Calu3 (cell line): Measurements from ENCODE around the gene SKIL. TPM values are rescaled to one million over a fixed set of nuclear protein-coding genes. Genes with fewer than 3 reads are reported as not detected.
"Not testable (repeated sequence)": the region's sequence is repeated elsewhere in the genome, so short reads cannot be mapped to it uniquely, and the experiment has no call there.

ENCODE experiments used
- BruUV-seq: library from RNA; stranded (reverse); fragments of 400-500 nt; replicated peaks from 2 replicates; lab custom pipeline; 2021; lab: Mats Ljungman, UMichigan
- CTCF ChIA-PET: fragments of 300-600 bp; sonication (Branson Sonifier 250); formaldehyde crosslinking; loops from one replicate; lab custom pipeline; 2022; ENCODE audit warnings: antibody characterized with exemption; lab: Charles Lee
- DNase-seq: peaks from one replicate; pipeline ENCODE4 v3.0.0; 2022
- H3K27ac Mint-ChIP-seq: one replicate; pipeline ENCODE4 v1.8.0; 2022; ENCODE audit warnings: mixed read lengths; ENCODE audit not compliant: unreplicated experiment
- H3K27me3 Mint-ChIP-seq: one replicate; pipeline ENCODE4 v1.8.0; 2022; ENCODE audit warnings: mixed read lengths; ENCODE audit not compliant: unreplicated experiment
- H3K36me3 Mint-ChIP-seq: one replicate; pipeline ENCODE4 v1.8.0; 2022; ENCODE audit warnings: mild to moderate bottlenecking, moderate library complexity, mixed read lengths; ENCODE audit not compliant: insufficient read depth, unreplicated experiment
- H3K4me1 Mint-ChIP-seq: one replicate; pipeline ENCODE4 v1.8.0; 2022; ENCODE audit warnings: mild to moderate bottlenecking, low read depth, mixed read lengths; ENCODE audit not compliant: unreplicated experiment
- H3K4me3 Mint-ChIP-seq: one replicate; pipeline ENCODE4 v1.8.0; 2022; ENCODE audit warnings: mild to moderate bottlenecking, low read depth, moderate library complexity, mixed read lengths; ENCODE audit not compliant: unreplicated experiment
- H3K9me3 Mint-ChIP-seq: one replicate; pipeline ENCODE4 v1.8.0; 2022; ENCODE audit warnings: low read depth, mixed read lengths; ENCODE audit not compliant: unreplicated experiment
- CTCF ChIP-seq: fragments of 200-600 bp; IDR thresholded peaks from one replicate; pipeline ENCODE4 v1.8.0; 2022; ENCODE audit warnings: antibody characterized with exemption; ENCODE audit not compliant: unreplicated experiment
- intact Hi-C: fragments of 100-400 bp; cut with micrococcal nuclease; formaldehyde crosslinking; loops from one replicate; pipeline ENCODE4 v1.10.0; 2022; ENCODE audit not compliant: unreplicated experiment
- total RNA-seq: library from RNA; stranded (reverse); gene quantifications from 2 replicates; pipeline ENCODE4 v1.2.3, GENCODE V29; 2022

SKIL gene
- total RNA-seq, 1 experiment from 2014 or later: 265 TPM

- Mint-ChIP-seq H3K4me3 (peak overlapping the region; percentile 65), H3K27ac (peak overlapping the region; percentile 100), H3K9me3 (peaks cover 3% of the 10 kb centered on the region), H3K27me3 (no peaks in the 10 kb centered on the region), H3K4me1 (peaks cover 58% of the 10 kb centered on the region), H3K36me3 (peaks cover 35% of the 10 kb centered on the region)
- intact Hi-C loops: loop anchor here (2.0 kb wide), 1 partner anchor 28 kb away; no protein-coding TSS in a partner anchor
- no peak for TF ChIP-seq CTCF
- peak; percentile 91 for DNase-seq
- CTCF ChIA-PET: no interaction called here
- no TSS peak for BruUV-seq
Observed at GRCh38 chr3:170331143-170331542, 26.4 kb upstream of the SKIL start.

- no TSS peak for BruUV-seq
- intact Hi-C loops: no loop called here
- CTCF ChIA-PET: no interaction called here
- Mint-ChIP-seq H3K9me3 (peaks cover 8% of the 10 kb centered on the region), H3K27ac (no peak overlapping the region), H3K36me3 (peaks cover 14% of the 10 kb centered on the region), H3K4me1 (peaks cover 30% of the 10 kb centered on the region), H3K27me3 (no peaks in the 10 kb centered on the region), H3K4me3 (no peak overlapping the region)
- no peak for TF ChIP-seq CTCF
- DNase-seq: no peak
Observed at GRCh38 chr3:170337420-170337819, 20.1 kb upstream of the SKIL start.

- no peak overlapping the region for H3K4me3 Mint-ChIP-seq
Observed at GRCh38 chr3:170338690-170339340, 18.7 kb upstream of the SKIL start.

GRCh38 chr3:170342273-170342672 is 15.2 kb upstream of the SKIL start:
- H3K4me3 Mint-ChIP-seq, CTCF ChIA-PET, H3K36me3 Mint-ChIP-seq, DNase-seq, BruUV-seq, intact Hi-C loops, H3K27me3 Mint-ChIP-seq, H3K9me3 Mint-ChIP-seq: not testable (repeated sequence)
- H3K27ac Mint-ChIP-seq: peak overlapping the region; percentile 52
- peaks cover 30% of the 10 kb centered on the region for H3K4me1 Mint-ChIP-seq

More at GRCh38 chr3:170338690-170339340, 18.7 kb upstream of the SKIL start:
- peaks cover 11% of the 10 kb centered on the region for H3K36me3 Mint-ChIP-seq
- DNase-seq: no peak
- H3K27ac Mint-ChIP-seq: no peak overlapping the region
- no TSS peak for BruUV-seq
- intact Hi-C loops: no loop called here
- CTCF ChIA-PET: interaction anchor here (0.9 kb wide), 1 partner anchor 18 kb away, joined by 3 read pairs; no protein-coding TSS in a partner anchor
- no peaks in the 10 kb centered on the region for H3K27me3 Mint-ChIP-seq
- no peak for TF ChIP-seq CTCF
- H3K4me1 Mint-ChIP-seq: peaks cover 26% of the 10 kb centered on the region
- peaks cover 8% of the 10 kb centered on the region for H3K9me3 Mint-ChIP-seq

- peak overlapping the region; percentile 12 for H3K4me3 Mint-ChIP-seq
- H3K36me3 Mint-ChIP-seq, BruUV-seq, intact Hi-C loops, H3K9me3 Mint-ChIP-seq, H3K27me3 Mint-ChIP-seq: not testable (repeated sequence)
- peak overlapping the region; percentile 90 for H3K27ac Mint-ChIP-seq
- peaks cover 34% of the 10 kb centered on the region for H3K4me1 Mint-ChIP-seq
- CTCF ChIA-PET: interaction anchor here (0.6 to 1.1 kb wide), 4 partner anchors 9 to 266 kb away, joined by 3 to 6 read pairs (median 3); partner anchors contain the start of gene SKIL
- DNase-seq: peak; percentile 48
Observed at GRCh38 chr3:170343859-170344258, 13.7 kb upstream of the SKIL start.
